CD4-positive, alpha-beta T cell treated with Interleukin-21 for 1 hour (primary cell): ENCODE measurements around the gene SEC14L6.

Experiments
- DNase-seq: peaks from one replicate; pipeline ENCODE4 v3.0.0-alpha.2; 2020

SEC14L6 gene

GRCh38 chr22:30531651-30532608 is 14.6 kb downstream of the SEC14L6 start:
- no peak for DNase-seq

- DNase-seq: no peak
These were observed 19.9 kb downstream of the SEC14L6 start for GRCh38 chr22:30526656-30527055.

GRCh38 chr22:30523646-30524489 is 22.7 kb downstream of the SEC14L6 start:
- DNase-seq: no peak

GRCh38 chr22:30521368-30522156 is 25.0 kb downstream of the SEC14L6 start:
- no peak for DNase-seq

GRCh38 chr22:30519842-30520425 is 26.6 kb downstream of the SEC14L6 start:
- no peak for DNase-seq

- no peak for DNase-seq
These were observed 29.8 kb downstream of the SEC14L6 start for GRCh38 chr22:30516731-30517130.

GRCh38 chr22:30516273-30516672 is 30.3 kb downstream of the SEC14L6 start:
- DNase-seq: no peak

- DNase-seq: no peak
These were observed 32.3 kb downstream of the SEC14L6 start for GRCh38 chr22:30514252-30514651.

GRCh38 chr22:30513462-30513861 is 33.1 kb downstream of the SEC14L6 start:
- DNase-seq: no peak

GRCh38 chr22:30511911-30512310 is 34.6 kb downstream of the SEC14L6 start:
- DNase-seq: no peak

- DNase-seq: no peak
These were observed 35.4 kb downstream of the SEC14L6 start for GRCh38 chr22:30511109-30511508.

GRCh38 chr22:30508216-30508615 is 38.3 kb downstream of the SEC14L6 start:
- no peak for DNase-seq

- DNase-seq: no peak
These were observed 38.9 kb downstream of the SEC14L6 start for GRCh38 chr22:30507670-30508069.

GRCh38 chr22:30506507-30506968 is 40.0 kb downstream of the SEC14L6 start:
- no peak for DNase-seq

GRCh38 chr22:30503551-30503950 is 43.0 kb downstream of the SEC14L6 start:
- DNase-seq: no peak

- DNase-seq: no peak
These were observed 43.6 kb downstream of the SEC14L6 start for GRCh38 chr22:30502911-30503310.

- DNase-seq: no peak
These were observed 44.4 kb downstream of the SEC14L6 start for GRCh38 chr22:30502153-30502552.

- no peak for DNase-seq
These were observed 45.9 kb downstream of the SEC14L6 start for GRCh38 chr22:30500628-30501027.

GRCh38 chr22:30497466-30498150 is 48.9 kb downstream of the SEC14L6 start:
- DNase-seq: no peak

- no peak for DNase-seq
These were observed 51.3 kb downstream of the SEC14L6 start for GRCh38 chr22:30495041-30495784.

- DNase-seq: no peak
These were observed 54.4 kb downstream of the SEC14L6 start for GRCh38 chr22:30492144-30492543.
